ENCODE results near the gene OOSP2.

- no peak for TF ChIP-seq CTCF (IDR thresholded peaks at IDR 0.05)
- TF ChIP-seq POLR2AphosphoS5 (IDR thresholded peaks at IDR 0.05; ENCODE audit: low read depth, low read length): no peak
Measured at GRCh38 chr11:60059521-60060240, 19.5 kb downstream of the OOSP2 start.

All from Panc1 (cell line).